HG03039 (cell line): ENCODE measurements around the gene DENND2A.
"Not testable (repeated sequence)": the region's sequence is repeated elsewhere in the genome, so short reads cannot be mapped to it uniquely, and the experiment has no call there.

ENCODE experiments used
- ATAC-seq: cut with Tn5 transposase; IDR thresholded peaks from one replicate; pipeline ENCODE4 v1.9.1; 2021; ENCODE audit warnings: mild to moderate bottlenecking, moderate library complexity; ENCODE audit not compliant: unreplicated experiment

DENND2A gene

DNA sequence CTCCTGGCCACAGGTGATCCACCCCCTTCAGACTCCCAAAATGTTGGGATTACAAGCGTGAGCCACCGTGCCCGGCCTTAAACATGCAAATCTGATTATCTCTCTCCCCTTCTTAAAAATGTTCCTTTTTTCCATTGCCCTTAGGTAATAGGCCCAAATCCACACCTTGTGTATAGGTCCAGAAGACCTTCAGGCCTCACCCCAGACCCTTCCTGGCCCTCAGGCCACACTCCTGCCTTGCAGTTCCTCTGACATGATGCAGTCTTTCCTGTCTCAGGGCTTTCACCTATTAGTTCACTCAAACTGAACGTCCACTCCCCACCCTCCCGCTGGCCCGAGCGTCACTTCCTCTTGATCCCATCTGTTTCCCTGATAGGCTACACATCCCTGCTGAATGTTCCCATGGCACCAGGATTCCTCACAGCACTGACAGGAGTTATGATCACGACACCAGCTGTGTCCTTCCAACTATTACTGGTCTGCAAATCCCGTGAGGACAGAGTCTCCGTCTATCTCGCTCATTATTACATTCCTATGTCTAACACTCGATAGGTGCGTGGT lies 46.4 kb downstream of the DENND2A start:
- no peak for ATAC-seq

DNA sequence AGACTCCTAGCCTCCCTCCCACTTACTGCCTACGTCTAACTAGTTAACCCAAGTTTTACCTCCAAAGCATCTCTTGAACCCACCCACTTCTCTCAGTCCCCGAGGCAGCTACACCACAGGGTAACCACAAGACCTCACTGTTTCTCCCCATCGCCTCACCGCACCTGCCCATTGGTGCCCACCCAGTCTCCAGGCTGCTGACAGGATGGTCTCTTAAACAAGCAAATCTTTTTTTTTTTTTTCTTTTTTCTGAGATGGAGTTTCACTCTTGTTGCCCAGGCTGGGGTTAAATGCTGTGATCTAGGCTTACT lies 47.0 kb downstream of the DENND2A start:
- no peak for ATAC-seq

DNA sequence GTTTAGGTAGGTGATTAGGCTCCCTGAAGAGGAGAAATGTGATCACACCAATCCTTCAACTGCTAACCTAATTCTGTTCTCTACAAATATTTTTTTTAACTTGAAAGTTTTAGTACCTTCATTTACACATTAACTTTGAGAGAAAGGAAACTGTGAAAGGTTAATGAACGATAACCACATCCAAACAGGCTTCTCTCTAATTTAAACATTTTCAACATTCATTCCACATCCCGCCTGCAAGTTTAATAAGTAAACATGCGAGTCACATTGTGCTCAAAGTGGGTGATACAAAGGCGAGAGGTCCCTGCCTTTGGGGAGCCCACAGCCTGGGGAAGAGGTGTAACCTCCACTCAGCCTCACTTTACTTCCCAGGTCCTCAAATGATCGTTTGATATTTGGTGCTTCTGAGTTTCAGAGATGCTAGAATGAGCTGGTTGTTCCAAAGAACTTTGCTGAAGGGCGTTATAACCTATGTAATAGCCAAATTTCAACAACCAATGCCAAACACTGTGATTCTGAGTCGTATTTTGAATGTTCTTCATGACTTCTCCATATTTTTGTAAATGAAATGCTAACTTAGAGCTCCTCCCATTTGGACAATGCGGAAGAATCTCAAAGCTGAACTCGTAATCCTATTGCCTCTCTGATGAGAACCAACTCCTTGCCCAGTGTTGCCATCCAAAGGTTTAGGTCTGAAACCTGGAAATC lies 47.5 kb downstream of the DENND2A start:
- ATAC-seq: no peak

DNA sequence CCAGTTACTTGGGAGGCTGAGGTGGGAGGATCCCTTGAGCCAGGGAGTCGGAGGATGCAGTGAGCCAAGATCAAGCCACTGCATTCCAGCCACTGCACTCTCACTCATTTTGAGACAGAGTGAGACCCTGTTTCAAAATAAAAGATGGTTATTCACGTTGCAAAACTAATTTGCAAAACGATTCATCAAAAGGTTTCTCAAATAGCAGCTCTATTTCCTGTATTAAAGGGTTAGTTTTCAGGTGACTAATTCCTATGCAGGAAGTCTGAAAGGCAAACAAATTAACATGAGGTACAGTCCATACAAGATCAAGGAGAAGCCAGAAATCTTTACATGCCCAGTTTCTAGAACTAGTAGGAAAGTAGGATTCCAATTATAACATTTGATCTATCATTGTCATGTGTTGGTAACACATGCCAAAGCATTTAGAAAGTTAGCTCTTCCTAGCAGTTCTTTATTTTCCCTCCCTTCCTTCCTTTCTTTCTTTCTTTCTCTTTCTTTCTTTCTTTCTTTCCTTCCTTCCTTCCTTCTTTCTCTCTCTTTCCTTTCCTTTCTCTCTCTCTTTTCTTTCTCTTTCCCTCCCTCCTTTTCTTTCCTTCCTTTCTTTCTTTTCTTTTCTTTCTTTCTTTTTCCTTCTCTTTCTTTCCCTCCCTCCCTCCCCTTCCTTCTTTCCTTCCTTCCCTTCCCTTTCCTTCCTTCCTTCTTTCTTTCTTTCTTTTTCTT lies 49.3 kb downstream of the DENND2A start:
- no peak for ATAC-seq

DNA sequence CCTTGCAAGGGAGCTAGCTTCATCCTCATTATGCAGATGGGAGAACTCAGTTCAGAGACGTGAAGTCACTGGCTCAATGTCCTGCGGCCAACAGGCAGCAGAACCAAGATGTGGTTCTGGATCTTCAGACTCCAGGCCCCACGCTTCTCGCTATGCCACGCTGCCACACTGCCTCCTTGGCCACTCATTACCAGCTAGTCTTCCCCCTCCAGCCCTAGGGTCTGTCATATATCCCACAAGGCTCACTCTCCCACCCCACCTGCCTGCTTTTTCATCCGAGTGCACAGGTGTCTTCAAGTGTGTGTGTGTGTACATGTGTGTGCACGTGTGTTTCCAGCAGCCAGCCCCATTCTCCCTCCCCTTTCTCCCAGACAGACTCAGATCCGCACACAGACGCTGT lies 53.4 kb downstream of the DENND2A start:
- ATAC-seq: no peak

DNA sequence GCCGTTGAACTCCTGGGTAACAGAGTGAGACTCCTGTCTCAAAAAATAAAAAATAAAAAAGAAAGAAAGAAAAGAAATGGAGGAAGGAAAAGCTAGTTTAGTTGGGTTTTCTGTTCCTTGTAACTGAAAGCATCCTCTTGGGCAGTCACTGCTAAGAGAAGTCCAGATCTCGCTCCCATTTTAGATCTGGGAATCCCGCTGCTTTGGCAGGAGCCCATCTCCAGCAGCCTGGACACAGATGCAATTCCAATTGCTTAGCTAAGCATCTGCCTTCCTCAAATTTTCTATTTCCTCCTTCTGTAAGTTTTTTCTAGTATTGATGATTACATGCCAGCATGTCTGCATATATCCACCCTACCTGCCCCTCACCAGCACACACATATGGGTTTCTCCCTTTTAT lies 54.1 kb downstream of the DENND2A start:
- no peak for ATAC-seq

DNA sequence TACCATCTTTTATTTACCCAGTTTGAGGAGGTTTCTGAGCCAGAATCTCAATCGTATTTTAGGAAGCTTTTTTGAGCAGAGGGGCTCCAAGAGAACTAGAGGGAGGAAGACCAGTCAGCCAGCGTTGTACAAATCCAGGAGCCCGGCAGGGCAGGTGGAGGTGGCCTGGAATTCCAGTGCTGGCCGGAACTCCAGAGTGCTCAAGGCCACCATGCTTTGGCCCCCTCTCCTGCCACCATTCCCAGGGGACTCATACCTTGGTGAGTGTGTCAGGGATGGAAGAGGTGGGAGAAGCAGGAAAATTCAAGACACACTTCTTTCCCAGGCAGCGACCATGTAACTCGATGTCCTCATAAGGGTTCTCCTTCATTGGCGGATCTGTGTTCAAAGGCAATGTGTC lies 55.3 kb downstream of the DENND2A start:
- no peak for ATAC-seq

DNA sequence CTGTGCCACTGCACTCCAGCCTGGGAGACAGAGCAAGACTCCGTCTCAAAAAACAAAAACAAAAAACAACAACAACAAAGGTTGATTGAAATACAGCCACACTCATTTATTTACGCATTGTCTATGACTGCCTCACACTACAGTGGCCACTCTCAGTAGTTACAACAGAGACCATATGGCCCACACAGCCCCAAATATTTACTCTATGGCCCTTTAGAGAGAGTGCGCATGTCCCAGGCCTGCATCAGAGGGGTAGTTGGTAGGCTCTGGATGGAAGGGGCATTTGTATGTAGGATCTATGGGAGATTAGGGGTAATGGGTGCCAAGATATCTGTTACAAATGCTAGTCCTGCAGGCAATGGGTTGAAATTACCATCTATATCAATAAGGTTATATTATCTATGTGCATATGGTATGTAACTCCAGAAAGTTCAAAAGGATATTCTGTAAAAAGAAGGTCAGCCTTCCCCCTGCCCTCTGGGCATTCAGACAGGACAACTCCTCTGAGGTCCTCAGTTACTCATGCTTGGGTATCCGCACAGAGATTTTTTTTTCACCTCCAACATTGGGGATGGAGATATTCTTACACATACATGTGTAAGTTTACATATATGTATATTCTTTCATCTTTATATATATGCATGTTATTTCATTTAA lies 56.3 kb downstream of the DENND2A start:
- ATAC-seq: no peak

DNA sequence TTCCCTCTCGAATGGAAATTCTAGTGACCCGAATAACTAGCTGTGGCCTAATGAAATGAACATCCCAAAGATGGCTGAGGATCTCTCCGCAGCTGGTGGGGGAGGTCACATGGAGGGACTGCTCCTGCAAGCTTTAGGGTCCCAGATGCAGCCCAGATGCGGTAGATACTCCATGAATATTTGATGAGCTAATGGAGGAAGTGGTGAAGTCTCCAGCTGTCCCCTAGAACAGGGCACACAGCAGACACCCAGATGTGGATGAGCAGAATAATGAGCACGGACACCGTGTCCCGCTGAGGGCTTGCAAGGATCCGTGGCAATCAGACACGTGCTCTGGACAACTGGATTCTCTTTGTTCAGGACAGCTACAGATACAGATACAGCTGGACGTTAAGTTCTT lies 59.2 kb downstream of the DENND2A start:
- no peak for ATAC-seq

DNA sequence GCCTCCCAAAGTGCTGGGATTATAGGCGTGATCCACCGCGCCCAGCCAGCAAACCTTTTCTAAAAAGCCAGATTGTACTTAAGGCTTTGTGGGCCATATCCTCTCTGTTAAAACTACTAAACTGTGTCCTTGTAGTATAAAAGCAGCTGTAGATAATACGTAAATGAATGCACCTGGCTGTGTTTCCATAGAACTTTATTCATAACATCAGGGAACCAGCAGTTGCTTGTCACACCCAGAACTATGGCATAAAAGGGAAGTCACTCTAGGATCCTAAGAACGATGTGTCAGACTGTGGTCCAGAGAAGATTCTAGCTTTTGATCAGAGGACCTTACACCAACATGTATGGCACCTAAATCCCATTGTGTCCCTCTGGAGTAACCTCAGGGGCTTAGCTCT lies 63.0 kb downstream of the DENND2A start:
- no peak for ATAC-seq

DNA sequence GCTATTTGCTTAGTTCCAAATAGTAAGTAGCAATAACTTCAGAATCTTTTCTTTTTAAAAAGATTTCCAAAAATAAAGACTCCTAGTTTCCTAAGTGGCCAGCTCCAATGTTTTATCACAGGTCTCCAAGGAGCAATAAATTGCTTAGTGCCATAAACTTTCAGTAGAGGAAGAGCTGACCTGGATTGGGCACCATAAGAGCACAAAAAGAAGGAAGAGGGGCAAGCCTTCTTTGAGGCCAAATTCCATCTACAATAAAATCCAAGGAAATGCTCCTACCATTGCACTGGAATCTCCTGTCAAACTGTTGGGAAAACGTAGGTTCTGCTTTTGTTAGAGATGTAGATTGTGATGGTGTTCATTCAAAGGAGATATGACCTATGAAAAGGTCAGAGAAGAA lies 64.0 kb downstream of the DENND2A start:
- ATAC-seq: no peak

DNA sequence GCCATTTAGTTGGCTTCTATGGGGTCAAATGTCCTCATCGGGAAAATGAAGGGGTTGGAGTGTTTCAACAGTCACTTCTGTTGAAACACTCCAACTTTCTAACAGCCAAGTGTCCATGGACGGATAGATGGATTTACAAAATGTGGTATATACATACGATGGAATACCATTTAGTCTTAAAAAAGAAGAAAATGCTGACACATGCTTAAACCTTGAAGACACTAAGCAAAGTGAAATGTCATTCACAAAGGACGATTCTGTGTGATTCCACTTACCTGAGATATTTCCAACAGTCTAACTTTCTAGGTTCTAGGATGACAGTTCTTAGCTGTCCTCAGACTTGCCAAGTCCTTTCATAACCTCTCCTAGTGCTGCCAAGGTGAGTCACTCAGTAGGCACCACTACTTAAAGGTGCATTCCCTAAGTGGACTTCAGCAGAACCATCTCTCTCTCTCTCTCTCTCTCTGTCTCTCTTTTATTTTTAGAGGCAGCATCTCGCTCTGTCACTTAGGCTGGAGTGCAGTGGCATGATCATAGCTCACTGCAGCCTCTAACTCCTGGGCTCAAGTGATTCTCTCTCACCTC lies 69.0 kb downstream of the DENND2A start:
- ATAC-seq: no peak

DNA sequence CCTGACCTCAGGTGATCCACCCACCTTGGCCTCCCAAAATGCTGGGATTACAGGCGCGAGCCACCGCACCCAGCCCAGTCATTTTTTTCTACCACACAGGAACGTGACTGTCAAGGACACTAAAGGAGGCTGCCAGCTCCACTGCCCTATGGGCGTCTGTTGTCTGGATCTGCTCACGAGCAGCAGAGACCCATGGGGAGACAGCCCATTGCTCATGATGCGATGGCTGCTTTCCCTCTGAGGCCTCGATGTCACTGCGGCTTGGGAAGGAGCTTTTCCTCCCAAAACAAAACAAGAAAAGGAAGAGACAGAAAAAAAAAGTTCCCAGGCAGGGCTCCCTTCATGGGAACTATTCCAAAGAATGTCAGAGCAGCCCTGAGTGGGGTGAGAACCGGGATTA lies 70.5 kb downstream of the DENND2A start:
- no peak for ATAC-seq

DNA sequence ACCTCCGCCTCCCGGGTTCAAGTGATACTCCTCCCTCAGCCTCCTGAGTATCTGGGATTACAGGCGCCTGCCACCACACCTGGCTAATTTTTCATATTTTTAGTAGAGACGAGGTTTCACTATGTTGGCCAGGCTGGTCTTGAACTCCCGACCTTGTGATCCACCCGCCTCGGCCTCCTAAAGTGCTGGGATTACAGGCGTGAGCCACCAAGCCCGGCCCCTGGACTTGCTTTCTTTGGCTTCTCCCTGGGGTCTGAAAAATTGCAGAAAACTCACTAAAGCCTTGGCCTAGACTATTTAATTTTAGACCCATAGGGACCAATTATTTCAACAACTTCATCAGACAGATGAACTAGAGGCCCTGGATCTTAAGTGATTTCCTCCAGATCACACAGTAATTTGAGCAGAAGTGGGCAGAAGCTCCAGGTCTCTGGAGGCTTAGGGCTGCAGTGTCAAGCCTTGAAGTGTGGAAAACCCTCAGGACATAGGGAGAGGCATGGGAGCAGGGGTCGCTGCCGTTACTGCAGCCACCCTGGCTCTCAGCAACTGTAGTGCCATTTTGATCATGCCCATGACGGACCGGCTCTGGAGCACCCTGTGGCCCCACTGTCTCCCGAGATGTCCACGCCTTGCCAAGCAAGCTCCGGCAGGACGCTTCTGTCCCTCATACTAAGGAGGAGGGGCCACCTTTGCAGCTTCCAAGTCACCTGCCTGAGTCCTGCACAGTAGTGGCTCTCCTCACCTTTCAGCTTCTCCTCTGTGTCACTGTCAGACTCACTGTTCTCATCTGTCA lies 72.4 kb downstream of the DENND2A start:
- no peak for ATAC-seq

DNA sequence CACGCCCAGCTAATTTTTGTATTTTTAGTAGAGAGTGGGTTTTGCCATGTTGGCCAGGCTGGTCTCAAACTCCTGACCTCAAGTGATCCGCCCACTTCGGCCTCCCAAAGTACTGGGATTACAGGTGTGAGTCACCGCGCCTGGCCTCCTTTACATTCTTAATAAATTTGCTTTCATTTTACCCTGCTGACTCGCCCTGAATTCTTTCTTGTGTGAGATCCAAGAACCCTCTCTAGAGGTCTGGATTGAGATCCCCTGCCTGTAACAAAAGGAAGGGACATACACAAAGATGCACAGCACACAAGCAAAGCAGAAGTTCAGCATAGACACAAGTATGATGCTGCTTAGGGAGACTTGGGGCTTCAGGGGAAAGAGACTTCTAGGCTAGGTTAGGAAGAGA lies 74.4 kb downstream of the DENND2A start:
- ATAC-seq: not testable (repeated sequence)

DNA sequence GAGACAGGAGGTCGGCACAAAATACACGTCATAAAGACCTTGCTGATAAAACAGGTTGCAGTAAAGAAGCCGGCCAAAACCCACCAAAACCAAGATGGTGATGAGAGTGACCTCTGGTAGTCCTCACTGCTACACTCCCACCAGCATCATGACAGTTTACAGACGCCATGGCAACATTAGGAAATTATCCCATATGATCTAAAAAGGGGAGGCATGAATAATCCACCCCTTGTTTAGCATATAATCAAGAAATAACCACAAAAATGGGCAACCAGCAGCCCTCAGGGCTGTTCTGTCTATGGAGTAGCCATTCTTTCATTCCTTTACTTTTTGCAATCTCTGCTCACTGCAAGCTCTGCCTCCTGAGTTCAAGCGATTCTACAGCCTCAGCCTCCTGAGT lies 74.9 kb downstream of the DENND2A start:
- not testable (repeated sequence) for ATAC-seq

DNA sequence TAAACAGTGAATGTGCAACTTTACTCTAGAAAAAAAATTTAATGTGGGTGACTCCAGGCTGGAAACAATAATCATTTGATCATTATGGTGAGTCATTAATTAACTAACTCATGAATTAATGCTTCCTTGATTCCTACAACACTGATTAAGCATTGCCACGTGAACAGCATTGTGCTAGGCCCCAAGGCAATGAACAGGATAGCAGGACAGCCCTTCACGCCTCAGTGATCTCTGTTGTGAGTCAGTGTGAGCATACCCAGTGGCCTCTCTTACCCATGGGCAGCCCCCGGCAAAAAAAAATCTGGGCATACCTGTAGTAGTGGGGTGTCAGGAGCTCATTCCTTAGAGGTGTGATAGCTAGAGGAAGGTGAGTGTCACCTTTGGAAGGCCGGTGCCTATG lies 76.0 kb downstream of the DENND2A start:
- ATAC-seq: no peak

DNA sequence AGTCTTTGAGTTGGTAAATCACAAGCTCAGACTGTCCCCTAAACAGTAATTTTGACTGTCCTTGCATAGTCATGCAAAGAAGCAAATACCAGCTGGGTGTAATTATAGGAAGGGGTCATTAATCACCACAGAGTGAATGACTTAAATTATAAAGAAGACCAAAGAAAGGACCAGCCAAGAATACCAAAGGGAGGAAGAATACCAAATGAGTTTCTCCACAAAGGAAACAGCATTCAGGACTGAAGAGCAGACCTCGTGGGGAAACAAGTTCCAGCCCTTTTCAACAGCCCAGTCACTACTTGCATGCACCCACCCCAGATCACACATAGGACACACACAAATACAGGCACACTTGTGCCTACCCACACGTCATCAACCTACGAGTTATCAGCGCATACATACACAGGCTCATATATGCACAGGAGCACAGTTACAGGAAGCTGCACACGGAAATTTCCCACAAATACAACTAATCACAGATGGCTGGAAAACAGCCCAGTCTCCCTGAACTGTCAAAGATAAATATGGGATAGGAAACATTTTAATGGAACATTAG lies 77.6 kb downstream of the DENND2A start:
- ATAC-seq: no peak

DNA sequence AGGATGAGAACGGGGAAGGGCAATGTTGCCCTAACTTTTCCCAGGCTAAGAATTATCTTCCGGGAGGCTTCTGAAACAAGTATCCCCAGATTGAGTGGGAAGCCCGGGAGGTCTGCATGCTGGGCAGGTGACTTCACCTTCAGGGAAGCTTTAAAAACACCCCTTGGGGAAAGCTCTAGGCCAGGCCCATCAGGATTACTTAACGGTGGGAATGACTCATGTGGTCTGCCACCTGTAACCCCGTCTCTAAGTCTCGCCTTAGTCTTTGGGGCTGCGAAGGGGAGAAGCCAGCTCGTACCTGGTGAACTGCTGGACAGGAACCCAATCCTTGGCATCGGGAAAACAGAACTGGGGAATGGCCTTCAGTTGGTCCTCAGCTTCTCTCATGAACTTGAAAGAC lies 81.2 kb downstream of the DENND2A start:
- ATAC-seq: no peak

DNA sequence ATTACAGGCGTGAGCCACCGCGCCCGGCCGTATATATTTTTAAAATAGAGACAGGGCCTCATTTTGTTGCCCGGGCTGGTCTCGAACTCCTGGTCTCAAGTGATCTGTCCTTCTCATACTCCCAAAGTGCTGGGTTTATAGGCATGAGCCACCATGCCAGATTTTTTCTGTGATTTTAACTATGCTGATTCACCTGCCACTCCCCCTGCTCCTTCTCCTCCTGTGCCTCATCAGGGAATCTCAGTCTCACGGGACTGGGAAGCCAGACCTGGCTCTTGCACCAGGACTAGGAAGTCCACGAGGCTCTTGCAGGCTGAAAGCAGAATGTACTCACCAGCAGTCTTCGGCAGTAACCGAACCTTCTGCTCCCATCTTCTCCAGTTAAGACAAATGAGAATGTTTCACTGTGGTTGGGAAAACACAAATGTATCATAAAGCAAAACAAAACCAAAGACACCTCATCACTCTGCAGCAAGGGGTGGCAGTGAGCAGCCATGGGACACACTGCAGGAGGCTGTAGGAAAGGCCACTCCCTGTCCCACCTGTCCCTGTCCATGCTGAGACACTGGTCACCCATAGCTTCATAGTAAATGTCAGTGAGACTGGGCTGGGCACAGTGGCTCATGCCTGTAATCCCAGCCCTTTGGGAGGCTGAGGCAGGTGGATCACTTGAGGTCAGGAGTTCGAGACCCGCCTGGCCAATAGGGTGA lies 82.6 kb downstream of the DENND2A start:
- ATAC-seq: no peak
